HepG2 (cell line): ENCODE measurements around the gene TOP1. TPM values are rescaled to one million over a fixed set of nuclear protein-coding genes. Genes with fewer than 3 reads are reported as not detected.

Source experiments
- AKAP8 ChIP-seq: sonication (generic); formaldehyde crosslinking; IDR thresholded peaks from 2 replicates; pipeline ENCODE4 v1.5.1; 2020; ENCODE audit warnings: mild to moderate bottlenecking, missing genetic modification reagents
- CREM ChIP-seq, 2 experiments: sonication (generic) in 1 of 2; formaldehyde crosslinking in 1 of 2; IDR thresholded peaks; 2 replicates each; pipeline versions ENCODE4 v1.4.0 to v1.6.1; 2016 to 2020; ENCODE audit warnings: antibody characterized with exemption in 1 of 2, mild to moderate bottlenecking in 1 of 2, missing genetic modification reagents in 1 of 2
- MXD4 ChIP-seq: IDR thresholded peaks from 2 replicates; pipeline ENCODE4 v1.6.1; 2016; ENCODE audit warnings: mild to moderate bottlenecking, missing biosample characterization, missing genetic modification reagents
- SIX1 ChIP-seq: sonication (generic); formaldehyde crosslinking; IDR thresholded peaks from 2 replicates; pipeline ENCODE4 v1.4.0; 2020; ENCODE audit warnings: missing genetic modification reagents, borderline replicate concordance
- ZBTB34 ChIP-seq: sonication (generic); formaldehyde crosslinking; IDR thresholded peaks from 2 replicates; pipeline ENCODE4 v1.8.0; 2022; ENCODE audit warnings: mild to moderate bottlenecking, missing genetic modification reagents
- ZNF383 ChIP-seq: sonication (generic); formaldehyde crosslinking; IDR thresholded peaks from 2 replicates; pipeline ENCODE4 v1.4.0; 2020; ENCODE audit warnings: missing genetic modification reagents, mild to moderate bottlenecking, borderline replicate concordance
- ZNF510 ChIP-seq: sonication (generic); formaldehyde crosslinking; IDR thresholded peaks from 2 replicates; pipeline ENCODE4 v1.4.0; 2020; ENCODE audit warnings: low read depth, mild to moderate bottlenecking, missing genetic modification reagents
- ZNF550 ChIP-seq: sonication (generic); formaldehyde crosslinking; IDR thresholded peaks from 2 replicates; pipeline ENCODE4 v1.4.0; 2020; ENCODE audit warnings: mild to moderate bottlenecking, missing genetic modification reagents, borderline replicate concordance
- polyA plus RNA-seq, 8 experiments: library from polyadenylated mRNA; depleted of rRNA in 3 of 8; stranded (reverse) in 7 of 8; unstranded in 1 of 8; fragments of >200 nt; fragmentation: Illumina TruSeq in 4 of 8; extraction: Trizol in 4 of 8; gene quantifications; 2 replicates each; pipeline versions ENCODE4 v1.2.1 to v1.2.3, GENCODE V29; 2011 to 2016; ENCODE audit warnings: low read depth in 4 of 8, missing spikeins in 1 of 8, mixed read lengths in 1 of 8; ENCODE audit not compliant: insufficient read depth in 1 of 8
- total RNA-seq, 5 experiments: library from RNA; depleted of rRNA; stranded (reverse); fragments of >200 nt; fragmentation: Illumina TruSeq; extraction: Trizol; gene quantifications; 2 replicates each; pipeline ENCODE4 v1.2.3, GENCODE V29; 2016; ENCODE audit warnings: low read depth in 1 of 5
- TF ChIP-seq, protein P1 (sequence below): sonication (generic); formaldehyde crosslinking; IDR thresholded peaks from 2 replicates; pipeline ENCODE4 v1.5.1; 2020; ENCODE audit warnings: missing genetic modification reagents, mild to moderate bottlenecking, borderline replicate concordance
- TF ChIP-seq, protein P2 (sequence below): sonication (generic); formaldehyde crosslinking; IDR thresholded peaks from 2 replicates; pipeline ENCODE4 v1.4.0; 2020; ENCODE audit warnings: mild to moderate bottlenecking, missing genetic modification reagents
- TF ChIP-seq, protein P3 (sequence below): sonication (generic); formaldehyde crosslinking; IDR thresholded peaks from 2 replicates; pipeline ENCODE4 v1.8.0; 2022; ENCODE audit warnings: mild to moderate bottlenecking, missing genetic modification reagents; ENCODE audit not compliant: insufficient replicate concordance
- TF ChIP-seq, protein P4 (sequence below): sonication (generic); formaldehyde crosslinking; IDR thresholded peaks from 2 replicates; pipeline ENCODE4 v1.4.0; 2020; ENCODE audit warnings: missing genetic modification reagents

The TOP1 gene
- total and polyA plus RNA-seq, 2 of the 13 experiments (the other 11 are each of a cell fraction or from before 2014, with no cell fraction given), result 10.2 to 19.4 TPM

GRCh38 chr20:41138475-41139226 is 110.0 kb downstream of the TOP1 start (continued):
- TF ChIP-seq, protein P1, sequence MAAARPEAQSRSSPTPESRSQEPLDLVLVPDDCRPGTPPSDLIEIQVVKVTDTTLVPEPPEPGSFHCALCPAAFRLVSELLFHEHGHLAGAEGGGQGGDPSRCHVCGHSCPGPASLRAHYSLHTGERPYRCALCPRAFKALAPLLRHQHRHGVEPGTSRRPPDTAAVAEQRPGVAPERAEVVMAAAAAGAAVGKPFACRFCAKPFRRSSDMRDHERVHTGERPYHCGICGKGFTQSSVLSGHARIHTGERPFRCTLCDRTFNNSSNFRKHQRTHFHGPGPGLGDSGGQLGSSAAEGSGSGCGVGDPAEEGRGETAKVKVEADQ, result no peak
- TF ChIP-seq ZNF550 (CRISPR knock-in tag) (0 out of 2 replicates have a peak, but pooled peaks have one; percentile 21), ZBTB34 (CRISPR knock-in tag) (peak; percentile 51; the same call in 1 of the 2 replicates), MXD4 (CRISPR knock-in tag) (no peak), ZNF383 (no peak), AKAP8 (CRISPR knock-in tag) (no peak), SIX1 (CRISPR knock-in tag) (no peak), CREM (IDR thresholded peaks at IDR 0.05) (no peak), CREM (CRISPR knock-in tag; IDR thresholded peaks at IDR 0.05) (no peak), ZNF510 (CRISPR knock-in tag) (no peak)
- TF ChIP-seq, protein P2, sequence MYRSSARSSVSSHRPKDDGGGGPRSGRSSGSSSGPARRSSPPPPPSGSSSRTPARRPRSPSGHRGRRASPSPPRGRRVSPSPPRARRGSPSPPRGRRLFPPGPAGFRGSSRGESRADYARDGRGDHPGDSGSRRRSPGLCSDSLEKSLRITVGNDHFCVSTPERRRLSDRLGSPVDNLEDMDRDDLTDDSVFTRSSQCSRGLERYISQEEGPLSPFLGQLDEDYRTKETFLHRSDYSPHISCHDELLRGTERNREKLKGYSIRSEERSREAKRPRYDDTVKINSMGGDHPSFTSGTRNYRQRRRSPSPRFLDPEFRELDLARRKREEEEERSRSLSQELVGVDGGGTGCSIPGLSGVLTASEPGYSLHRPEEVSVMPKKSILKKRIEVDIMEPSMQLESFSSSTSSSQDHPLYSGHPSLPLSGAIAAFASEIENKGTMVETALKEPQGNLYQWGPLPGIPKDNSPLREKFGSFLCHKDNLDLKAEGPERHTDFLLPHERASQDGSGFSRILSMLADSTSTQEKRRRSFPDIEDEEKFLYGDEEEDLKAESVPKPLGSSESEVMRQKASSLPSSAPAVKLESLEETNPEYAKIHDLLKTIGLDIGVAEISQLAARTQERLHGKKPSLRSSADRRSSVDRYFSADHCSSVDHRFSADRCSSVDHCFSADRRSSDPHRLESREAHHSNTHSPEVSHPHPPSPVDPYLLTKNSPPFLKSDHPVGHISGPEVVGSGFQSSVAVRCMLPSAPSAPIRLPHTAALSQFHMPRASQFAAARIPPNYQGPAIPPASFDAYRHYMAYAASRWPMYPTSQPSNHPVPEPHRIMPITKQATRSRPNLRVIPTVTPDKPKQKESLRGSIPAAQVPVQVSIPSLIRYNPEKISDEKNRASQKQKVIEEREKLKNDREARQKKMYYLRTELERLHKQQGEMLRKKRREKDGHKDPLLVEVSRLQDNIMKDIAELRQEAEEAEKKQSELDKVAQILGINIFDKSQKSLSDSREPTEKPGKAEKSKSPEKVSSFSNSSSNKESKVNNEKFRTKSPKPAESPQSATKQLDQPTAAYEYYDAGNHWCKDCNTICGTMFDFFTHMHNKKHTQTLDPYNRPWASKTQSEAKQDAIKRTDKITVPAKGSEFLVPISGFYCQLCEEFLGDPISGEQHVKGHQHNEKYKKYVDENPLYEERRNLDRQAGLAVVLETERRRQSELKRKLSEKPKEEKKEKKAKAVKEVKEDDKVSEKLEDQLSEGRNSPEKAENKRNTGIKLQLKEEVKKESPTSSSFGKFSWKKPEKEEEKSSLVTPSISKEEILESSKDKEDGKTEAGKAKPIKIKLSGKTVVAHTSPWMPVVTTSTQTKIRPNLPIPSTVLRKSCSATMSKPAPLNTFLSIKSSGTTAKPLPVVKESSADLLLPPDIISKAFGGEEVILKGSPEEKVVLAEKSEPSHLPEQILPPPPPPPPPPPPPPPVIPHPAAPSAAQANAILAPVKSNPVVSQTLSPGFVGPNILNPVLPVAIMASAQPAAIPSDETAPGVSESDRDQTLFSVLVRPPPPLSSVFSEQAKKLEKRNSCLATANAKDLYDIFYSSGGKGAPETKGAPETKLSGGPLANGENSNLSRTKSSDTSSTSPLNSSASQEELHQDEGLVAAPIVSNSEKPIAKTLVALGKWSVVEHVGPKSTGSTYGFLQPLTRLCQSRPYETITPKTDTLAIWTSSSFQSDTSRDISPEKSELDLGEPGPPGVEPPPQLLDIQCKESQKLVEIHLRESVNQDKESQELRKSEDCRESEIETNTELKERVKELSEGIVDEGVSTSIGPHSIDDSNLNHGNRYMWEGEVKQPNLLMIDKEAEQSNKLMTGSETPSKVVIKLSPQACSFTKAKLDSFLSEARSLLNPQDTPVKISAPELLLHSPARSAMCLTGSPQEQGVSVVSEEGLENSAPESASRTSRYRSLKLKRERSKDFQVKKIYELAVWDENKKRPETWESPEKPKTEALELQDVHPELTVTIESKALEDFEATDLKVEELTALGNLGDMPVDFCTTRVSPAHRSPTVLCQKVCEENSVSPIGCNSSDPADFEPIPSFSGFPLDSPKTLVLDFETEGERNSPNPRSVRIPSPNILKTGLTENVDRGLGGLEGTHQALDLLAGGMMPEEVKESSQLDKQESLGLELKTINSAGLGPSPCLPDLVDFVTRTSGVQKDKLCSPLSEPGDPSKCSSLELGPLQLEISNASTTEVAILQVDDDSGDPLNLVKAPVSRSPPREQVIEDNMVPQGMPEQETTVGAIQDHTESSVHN (CRISPR knock-in tag), result 0 out of 2 replicates have a peak, but pooled peaks have one; percentile 75
- TF ChIP-seq, protein P3, sequence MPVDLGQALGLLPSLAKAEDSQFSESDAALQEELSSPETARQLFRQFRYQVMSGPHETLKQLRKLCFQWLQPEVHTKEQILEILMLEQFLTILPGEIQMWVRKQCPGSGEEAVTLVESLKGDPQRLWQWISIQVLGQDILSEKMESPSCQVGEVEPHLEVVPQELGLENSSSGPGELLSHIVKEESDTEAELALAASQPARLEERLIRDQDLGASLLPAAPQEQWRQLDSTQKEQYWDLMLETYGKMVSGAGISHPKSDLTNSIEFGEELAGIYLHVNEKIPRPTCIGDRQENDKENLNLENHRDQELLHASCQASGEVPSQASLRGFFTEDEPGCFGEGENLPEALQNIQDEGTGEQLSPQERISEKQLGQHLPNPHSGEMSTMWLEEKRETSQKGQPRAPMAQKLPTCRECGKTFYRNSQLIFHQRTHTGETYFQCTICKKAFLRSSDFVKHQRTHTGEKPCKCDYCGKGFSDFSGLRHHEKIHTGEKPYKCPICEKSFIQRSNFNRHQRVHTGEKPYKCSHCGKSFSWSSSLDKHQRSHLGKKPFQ, result peak; percentile 11
- TF ChIP-seq, protein P4, sequence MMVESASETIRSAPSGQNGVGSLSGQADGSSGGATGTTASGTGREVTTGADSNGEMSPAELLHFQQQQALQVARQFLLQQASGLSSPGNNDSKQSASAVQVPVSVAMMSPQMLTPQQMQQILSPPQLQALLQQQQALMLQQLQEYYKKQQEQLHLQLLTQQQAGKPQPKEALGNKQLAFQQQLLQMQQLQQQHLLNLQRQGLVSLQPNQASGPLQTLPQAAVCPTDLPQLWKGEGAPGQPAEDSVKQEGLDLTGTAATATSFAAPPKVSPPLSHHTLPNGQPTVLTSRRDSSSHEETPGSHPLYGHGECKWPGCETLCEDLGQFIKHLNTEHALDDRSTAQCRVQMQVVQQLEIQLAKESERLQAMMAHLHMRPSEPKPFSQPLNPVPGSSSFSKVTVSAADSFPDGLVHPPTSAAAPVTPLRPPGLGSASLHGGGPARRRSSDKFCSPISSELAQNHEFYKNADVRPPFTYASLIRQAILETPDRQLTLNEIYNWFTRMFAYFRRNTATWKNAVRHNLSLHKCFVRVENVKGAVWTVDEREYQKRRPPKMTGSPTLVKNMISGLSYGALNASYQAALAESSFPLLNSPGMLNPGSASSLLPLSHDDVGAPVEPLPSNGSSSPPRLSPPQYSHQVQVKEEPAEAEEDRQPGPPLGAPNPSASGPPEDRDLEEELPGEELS (CRISPR knock-in tag), result 0 out of 2 replicates have a peak, but pooled peaks have one; percentile 8
